IMR-90 (cell line): ENCODE data around the gene AGK. TPM values are rescaled to one million over a fixed set of nuclear protein-coding genes. Genes with fewer than 3 reads are reported as not detected.

Experiments
- ATAC-seq: fragments of 200-7000 bp; cut with Tn5 transposase; 2 replicates; pipeline ENCODE4 v1.9.1; 2020; ENCODE audit warnings: low read depth, mild to moderate bottlenecking, moderate library complexity
- BruUV-seq: library from RNA; stranded (reverse); fragments of 400-500 nt; replicated peaks from 2 replicates; lab custom pipeline; 2021; lab: Mats Ljungman, UMichigan
- CTCF ChIA-PET: fragments of 300-600 bp; formaldehyde crosslinking; extraction: SDS; loops from one replicate; lab custom pipeline; 2021; ENCODE audit warnings: antibody characterized with exemption; lab: Yijun Ruan, JAX
- POLR2A ChIA-PET: fragments of 300-600 bp; sonication (Branson Sonifier 250); formaldehyde crosslinking; loops from one replicate; lab custom pipeline; 2022; ENCODE audit warnings: antibody characterized with exemption; ENCODE audit not compliant: unreplicated experiment; lab: Charles Lee
- DNase-seq: peaks from one replicate; pipeline ENCODE4 v3.0.0; 2013
- H2AFZ ChIP-seq: replicated peaks from 2 replicates; pipeline ENCODE3; 2013; ENCODE audit warnings: low read length, mild to moderate bottlenecking; ENCODE audit not compliant: poor library complexity
- H2AK5ac ChIP-seq: 2 replicates; pipeline ENCODE4 v1.6.1; 2013; ENCODE audit warnings: low read depth, low read length, inconsistent platforms
- H2AK9ac ChIP-seq: replicated peaks from 2 replicates; pipeline ENCODE3; 2013; ENCODE audit warnings: mild to moderate bottlenecking, low read depth, low read length, moderate library complexity; ENCODE audit not compliant: poor library complexity
- H2BK120ac ChIP-seq: 2 replicates; pipeline ENCODE4 v1.6.1; 2013; ENCODE audit warnings: low read depth, low read length, inconsistent platforms
- H2BK15ac ChIP-seq: 3 replicates; pipeline ENCODE4 v1.6.1; 2013; ENCODE audit warnings: low read depth, low read length, inconsistent platforms
- H2BK20ac ChIP-seq: 2 replicates; pipeline ENCODE4 v1.6.1; 2013; ENCODE audit warnings: low read depth, mild to moderate bottlenecking, inconsistent platforms, low read length, moderate library complexity
- H2BK5ac ChIP-seq: 2 replicates; pipeline ENCODE4 v1.6.1; 2013; ENCODE audit warnings: mild to moderate bottlenecking, low read depth, low read length, inconsistent platforms; ENCODE audit not compliant: poor library complexity, severe bottlenecking
- H3K14ac ChIP-seq: replicated peaks from 2 replicates; pipeline ENCODE4 v1.6.1; 2013; ENCODE audit warnings: low read depth, low read length, inconsistent platforms
- H3K18ac ChIP-seq: 2 replicates; pipeline ENCODE4 v1.6.1; 2013; ENCODE audit warnings: low read depth, low read length, control low read depth
- H3K23ac ChIP-seq: 2 replicates; pipeline ENCODE4 v1.6.1; 2013; ENCODE audit warnings: low read depth, low read length, inconsistent platforms
- H3K27ac ChIP-seq: 2 replicates; pipeline ENCODE4 v1.5.1; 2013; ENCODE audit warnings: mild to moderate bottlenecking, control low read depth, low read length; ENCODE audit not compliant: insufficient read depth
- H3K27me3 ChIP-seq: 2 replicates; pipeline ENCODE4 v1.6.1; 2013; ENCODE audit warnings: low read length; ENCODE audit not compliant: control insufficient read depth, insufficient read depth
- H3K36me3 ChIP-seq: 2 replicates; pipeline ENCODE4 v1.6.1; 2013; ENCODE audit warnings: low read length, mixed read lengths; ENCODE audit not compliant: control insufficient read depth, insufficient read depth
- H3K4ac ChIP-seq: 2 replicates; pipeline ENCODE4 v1.6.1; 2013; ENCODE audit warnings: low read depth, low read length, inconsistent platforms
- H3K4me1 ChIP-seq: 2 replicates; pipeline ENCODE4 v1.6.1; 2013; ENCODE audit warnings: low read length, mixed read lengths; ENCODE audit not compliant: control insufficient read depth, insufficient read depth
- H3K4me2 ChIP-seq: 2 replicates; pipeline ENCODE4 v1.6.1; 2013; ENCODE audit warnings: low read depth, mild to moderate bottlenecking, control low read depth, low read length, moderate library complexity
- H3K4me3 ChIP-seq: 2 replicates; pipeline ENCODE4 v1.5.1; 2013; ENCODE audit warnings: low read depth, mild to moderate bottlenecking, control low read depth, low read length, moderate library complexity; ENCODE audit not compliant: insufficient read depth
- H3K56ac ChIP-seq: 2 replicates; pipeline ENCODE4 v1.6.1; 2013; ENCODE audit warnings: low read length, inconsistent platforms; ENCODE audit not compliant: insufficient read depth; ENCODE audit errors: extremely low read depth
- H3K79me1 ChIP-seq, 2 experiments: 2 replicates each; pipeline ENCODE4 v1.6.1; 2013; ENCODE audit warnings: low read length in 2 of 2, inconsistent platforms in 1 of 2, low read depth in 1 of 2
- H3K9ac ChIP-seq: 2 replicates; pipeline ENCODE4 v1.6.1; 2013; ENCODE audit warnings: low read depth, low read length, control low read depth
- H3K9me1 ChIP-seq: 2 replicates; pipeline ENCODE4 v1.6.1; 2013; ENCODE audit warnings: low read length, inconsistent platforms; ENCODE audit not compliant: insufficient read depth
- H3K9me3 ChIP-seq: 2 replicates; pipeline ENCODE4 v1.6.1; 2013; ENCODE audit warnings: low read length; ENCODE audit not compliant: control insufficient read depth, insufficient read depth
- H4K20me1 ChIP-seq: 2 replicates; pipeline ENCODE4 v1.6.1; 2013; ENCODE audit warnings: low read length, inconsistent platforms; ENCODE audit not compliant: insufficient read depth
- H4K5ac ChIP-seq: 2 replicates; pipeline ENCODE4 v1.6.1; 2013; ENCODE audit warnings: mild to moderate bottlenecking, low read depth, low read length, control low read depth
- H4K8ac ChIP-seq, 2 experiments: 2 replicates each; pipeline ENCODE4 v1.6.1; 2013; ENCODE audit warnings: low read depth in 2 of 2, low read length in 2 of 2, control low read depth in 1 of 2, inconsistent platforms in 1 of 2
- H4K91ac ChIP-seq: 2 replicates; pipeline ENCODE4 v1.6.1; 2013; ENCODE audit warnings: low read depth, low read length, inconsistent platforms; ENCODE audit not compliant: insufficient read depth
- CEBPB ChIP-seq: IDR thresholded peaks from 2 replicates; pipeline ENCODE4 v1.6.1; 2012; ENCODE audit warnings: low read depth, low read length, improper control_type of control experiment
- CHD1 ChIP-seq: IDR thresholded peaks from 2 replicates; pipeline ENCODE4 v1.6.1; 2012; ENCODE audit warnings: low read depth, low read length, improper control_type of control experiment
- MAFK ChIP-seq: IDR thresholded peaks from 2 replicates; pipeline ENCODE4 v1.6.1; 2012; ENCODE audit warnings: low read depth, low read length, improper control_type of control experiment
- MAZ ChIP-seq: IDR thresholded peaks from 2 replicates; pipeline ENCODE4 v1.6.1; 2012; ENCODE audit warnings: low read depth, mild to moderate bottlenecking, low read length, improper control_type of control experiment, moderate library complexity, borderline replicate concordance
- POLR2A ChIP-seq: IDR thresholded peaks from 2 replicates; pipeline ENCODE4 v1.6.1; 2012; ENCODE audit warnings: mild to moderate bottlenecking, low read depth, low read length
- RCOR1 ChIP-seq: IDR thresholded peaks from 2 replicates; pipeline ENCODE4 v1.6.1; 2012; ENCODE audit warnings: mild to moderate bottlenecking, low read length, improper control_type of control experiment; ENCODE audit not compliant: insufficient replicate concordance
- RFX5 ChIP-seq: IDR thresholded peaks from 2 replicates; pipeline ENCODE4 v1.8.0; 2012; ENCODE audit warnings: low read depth, mild to moderate bottlenecking, low read length, moderate library complexity
- WGBS, 2 experiments: methylation state at CpG; one replicate each; pipeline versions ENCODE4 v1.1.5 to v1.1.7; 2013; ENCODE audit warnings: missing lambda C conversion rate in 2 of 2; ENCODE audit not compliant: insufficient read length in 1 of 2; ENCODE audit errors: extremely low coverage in 2 of 2; 5-methylcytosine and 5-hydroxymethylcytosine counted together
- dilution Hi-C: fragments of 300-500 bp; cut with HindIII; formaldehyde crosslinking; loops from one replicate; pipeline ENCODE4 v1.14.3; 2018; ENCODE audit warnings: low sequenced_read_pairs; ENCODE audit not compliant: unreplicated experiment
- in situ Hi-C: fragments of 300-500 bp; cut with MboI; formaldehyde crosslinking; loops from 3 replicates; pipeline ENCODE4 v1.14.3; 2019; ENCODE audit warnings: low sequenced_read_pairs, inconsistent platforms, mixed read lengths
- intact Hi-C: fragments of 100-400 bp; cut with micrococcal nuclease; formaldehyde crosslinking; loops from 2 replicates; pipeline ENCODE4 v1.10.0; 2022
- polyA plus RNA-seq, 3 experiments: library from polyadenylated mRNA; depleted of rRNA; stranded (reverse); fragments of >200 nt; gene quantifications; 2 replicates each; pipeline ENCODE4 v1.2.3, GENCODE V29; 2012; ENCODE audit warnings: low replicate concordance in 1 of 3
- total RNA-seq: library from RNA; depleted of rRNA; stranded (reverse); fragments of >200 nt; gene quantifications from 2 replicates; pipeline ENCODE4 v1.2.3, GENCODE V29; 2012
- TF ChIP-seq, protein P1 (sequence below): fragments of 150-350 bp; IDR thresholded peaks from 2 replicates; pipeline ENCODE4 v1.6.1; 2017; ENCODE audit warnings: mild to moderate bottlenecking, antibody characterized with exemption, low read length, low read depth
- TF ChIP-seq, protein P2 (sequence below): conservative IDR thresholded peaks from 2 replicates; pipeline ENCODE4 v1.5.1; 2012; ENCODE audit warnings: mild to moderate bottlenecking, low read depth, low read length, improper control_type of control experiment
- TF ChIP-seq, protein P3 (sequence below): fragments of 150-350 bp; IDR thresholded peaks from 2 replicates; pipeline ENCODE4 v1.6.1; 2016; ENCODE audit warnings: low read depth, mild to moderate bottlenecking, low read length, moderate library complexity, borderline replicate concordance

Gene AGK
- total and polyA plus RNA-seq, 2 of the 4 experiments (the other 2 are of a cell fraction) = 35.5 to 37.3 TPM

DNA sequence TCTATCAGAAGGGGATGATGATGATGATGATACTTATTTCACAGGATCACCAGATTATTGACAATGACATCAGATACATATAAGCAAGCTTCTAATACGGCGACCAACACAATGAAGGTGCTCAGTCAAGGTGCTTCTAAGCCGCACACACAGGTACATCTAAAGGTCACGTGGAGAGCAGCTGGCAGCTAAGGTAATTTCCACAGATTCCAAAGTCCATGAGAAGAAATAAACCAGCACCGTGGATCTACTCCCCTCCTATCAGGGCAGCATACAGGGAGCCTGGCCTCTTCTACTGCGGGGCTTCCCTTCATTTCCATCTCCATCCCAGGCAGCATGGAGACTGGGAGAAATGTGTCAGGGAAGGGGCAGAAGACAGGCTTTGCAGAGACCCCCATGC is 113.2 kb downstream of the AGK start:
- ChIA-PET CTCF (no interaction called here), POLR2A (no interaction called here)
- H2AK5ac ChIP-seq = no peak overlapping the region
- no peaks in the 10 kb centered on the region for H3K27me3 ChIP-seq
- no peak overlapping the region for H3K56ac ChIP-seq
- H3K9me1 ChIP-seq = no peaks in the 10 kb centered on the region
- no peak overlapping the region for H2AK9ac ChIP-seq
- no TSS peak for BruUV-seq
- H4K20me1 ChIP-seq = no peaks in the 10 kb centered on the region
- dilution Hi-C loops = no loop called here
- H3K14ac ChIP-seq = no peak overlapping the region
- H3K23ac ChIP-seq = no peak overlapping the region
- H3K9ac ChIP-seq = no peak overlapping the region
- H2AFZ ChIP-seq = no peak overlapping the region
- H4K91ac ChIP-seq = no peak overlapping the region
- WGBS, 2 experiments = 70% methylated on average over 2 of the region's 6 CpGs; no CpG with 5 or more reads in 1 of the 2 experiments
- H3K79me1 ChIP-seq = no peaks in the 10 kb centered on the region
- no peak overlapping the region for H2BK5ac ChIP-seq
- no peak for DNase-seq
- H3K4ac ChIP-seq = no peak overlapping the region
- H2BK20ac ChIP-seq = no peak overlapping the region
- no peak overlapping the region for H3K4me3 ChIP-seq
- H3K27ac ChIP-seq = no peak overlapping the region
- H3K9me3 ChIP-seq = no peaks in the 10 kb centered on the region
- no peak overlapping the region for H4K5ac ChIP-seq
- in situ Hi-C loops = no loop called here
- H2BK15ac ChIP-seq = no peak overlapping the region
- H3K36me3 ChIP-seq = peaks cover 13% of the 10 kb centered on the region
- intact Hi-C loops = no loop called here
- H3K4me1 ChIP-seq = no peaks in the 10 kb centered on the region
- TF ChIP-seq MAFK (no peak), RCOR1 (no peak), CEBPB (no peak), CHD1 (no peak), RFX5 (no peak), POLR2A (no peak), MAZ (no peak)
- TF ChIP-seq, protein P1, sequence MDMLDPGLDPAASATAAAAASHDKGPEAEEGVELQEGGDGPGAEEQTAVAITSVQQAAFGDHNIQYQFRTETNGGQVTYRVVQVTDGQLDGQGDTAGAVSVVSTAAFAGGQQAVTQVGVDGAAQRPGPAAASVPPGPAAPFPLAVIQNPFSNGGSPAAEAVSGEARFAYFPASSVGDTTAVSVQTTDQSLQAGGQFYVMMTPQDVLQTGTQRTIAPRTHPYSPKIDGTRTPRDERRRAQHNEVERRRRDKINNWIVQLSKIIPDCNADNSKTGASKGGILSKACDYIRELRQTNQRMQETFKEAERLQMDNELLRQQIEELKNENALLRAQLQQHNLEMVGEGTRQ = no peak
- TF ChIP-seq, protein P2, sequence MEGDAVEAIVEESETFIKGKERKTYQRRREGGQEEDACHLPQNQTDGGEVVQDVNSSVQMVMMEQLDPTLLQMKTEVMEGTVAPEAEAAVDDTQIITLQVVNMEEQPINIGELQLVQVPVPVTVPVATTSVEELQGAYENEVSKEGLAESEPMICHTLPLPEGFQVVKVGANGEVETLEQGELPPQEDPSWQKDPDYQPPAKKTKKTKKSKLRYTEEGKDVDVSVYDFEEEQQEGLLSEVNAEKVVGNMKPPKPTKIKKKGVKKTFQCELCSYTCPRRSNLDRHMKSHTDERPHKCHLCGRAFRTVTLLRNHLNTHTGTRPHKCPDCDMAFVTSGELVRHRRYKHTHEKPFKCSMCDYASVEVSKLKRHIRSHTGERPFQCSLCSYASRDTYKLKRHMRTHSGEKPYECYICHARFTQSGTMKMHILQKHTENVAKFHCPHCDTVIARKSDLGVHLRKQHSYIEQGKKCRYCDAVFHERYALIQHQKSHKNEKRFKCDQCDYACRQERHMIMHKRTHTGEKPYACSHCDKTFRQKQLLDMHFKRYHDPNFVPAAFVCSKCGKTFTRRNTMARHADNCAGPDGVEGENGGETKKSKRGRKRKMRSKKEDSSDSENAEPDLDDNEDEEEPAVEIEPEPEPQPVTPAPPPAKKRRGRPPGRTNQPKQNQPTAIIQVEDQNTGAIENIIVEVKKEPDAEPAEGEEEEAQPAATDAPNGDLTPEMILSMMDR = no peak
- TF ChIP-seq, protein P3, sequence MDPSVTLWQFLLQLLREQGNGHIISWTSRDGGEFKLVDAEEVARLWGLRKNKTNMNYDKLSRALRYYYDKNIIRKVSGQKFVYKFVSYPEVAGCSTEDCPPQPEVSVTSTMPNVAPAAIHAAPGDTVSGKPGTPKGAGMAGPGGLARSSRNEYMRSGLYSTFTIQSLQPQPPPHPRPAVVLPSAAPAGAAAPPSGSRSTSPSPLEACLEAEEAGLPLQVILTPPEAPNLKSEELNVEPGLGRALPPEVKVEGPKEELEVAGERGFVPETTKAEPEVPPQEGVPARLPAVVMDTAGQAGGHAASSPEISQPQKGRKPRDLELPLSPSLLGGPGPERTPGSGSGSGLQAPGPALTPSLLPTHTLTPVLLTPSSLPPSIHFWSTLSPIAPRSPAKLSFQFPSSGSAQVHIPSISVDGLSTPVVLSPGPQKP = no peak
- H2BK120ac ChIP-seq = no peak overlapping the region
- no peak overlapping the region for H3K4me2 ChIP-seq
- ATAC-seq = no peak
- no peak overlapping the region for H4K8ac ChIP-seq
- no peak overlapping the region for H3K18ac ChIP-seq
